Caki2 (cell line): Measurements from ENCODE around the gene RASGRP4. TPM values are rescaled to one million over a fixed set of nuclear protein-coding genes. Genes with fewer than 3 reads are reported as not detected.
A peak's percentile ranks its signal among the peaks of the same experiment; 100 is the strongest.

Experiments used
- DNase-seq: peaks from one replicate; pipeline ENCODE4 v3.0.0-alpha.2; 2015; ENCODE audit warnings: low read depth
- in situ Hi-C: cut with HindIII; loops from 2 replicates; pipeline ENCODE4 v1.10.0; 2016; ENCODE audit warnings: low sequenced_read_pairs, low pct_unique_long_range_greater_than_20kb, mixed read lengths
- total RNA-seq: library from RNA; depleted of rRNA; stranded (reverse); fragments of >200 nt; shearing (Covaris generic); gene quantifications from 2 replicates; pipeline ENCODE4 v1.2.3, GENCODE V29; 2014; ENCODE audit warnings: low replicate concordance

The RASGRP4 gene
- total RNA-seq, 1 experiment from 2014 or later: not detected

DNA sequence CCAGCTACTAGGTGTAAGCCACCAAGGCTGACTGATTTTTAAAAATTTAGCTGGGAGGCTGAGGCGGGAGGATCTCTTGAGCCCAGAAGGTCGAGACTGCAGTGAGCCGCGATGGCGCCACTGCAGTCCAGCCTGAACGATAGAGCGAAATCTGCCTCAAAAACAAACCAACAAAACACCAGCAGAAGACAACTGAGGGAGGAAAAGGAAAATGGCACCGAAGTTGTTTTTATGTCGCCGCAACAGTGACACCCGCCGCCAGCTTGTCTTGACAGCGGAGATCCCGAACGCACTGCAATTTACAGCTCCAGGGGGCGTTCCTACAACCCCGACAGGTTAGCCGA, 23.4 kb downstream of the RASGRP4 start:
- no peak for DNase-seq
- in situ Hi-C loops: no loop called here

DNA sequence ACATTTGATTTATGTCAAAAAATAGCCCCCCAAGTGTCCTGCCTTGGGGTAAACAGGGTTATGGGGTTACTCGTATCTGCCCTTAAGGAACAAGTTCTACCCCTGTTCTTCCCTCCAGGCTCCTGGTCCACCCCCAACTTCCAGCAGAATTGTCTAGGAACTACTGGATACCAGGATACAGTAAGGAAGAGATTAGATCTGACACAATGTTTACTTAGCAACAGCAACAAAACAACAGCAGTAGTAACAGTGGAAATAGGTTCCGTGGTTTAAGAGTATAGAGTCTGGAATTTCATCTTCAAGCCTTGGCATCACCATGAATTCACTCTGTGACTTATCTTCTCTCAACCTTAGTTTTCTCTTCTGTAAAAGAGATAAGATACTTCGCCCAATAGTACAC, 24.9 kb downstream of the RASGRP4 start:
- in situ Hi-C loops: no loop called here
- peak; percentile 26 for DNase-seq

DNA sequence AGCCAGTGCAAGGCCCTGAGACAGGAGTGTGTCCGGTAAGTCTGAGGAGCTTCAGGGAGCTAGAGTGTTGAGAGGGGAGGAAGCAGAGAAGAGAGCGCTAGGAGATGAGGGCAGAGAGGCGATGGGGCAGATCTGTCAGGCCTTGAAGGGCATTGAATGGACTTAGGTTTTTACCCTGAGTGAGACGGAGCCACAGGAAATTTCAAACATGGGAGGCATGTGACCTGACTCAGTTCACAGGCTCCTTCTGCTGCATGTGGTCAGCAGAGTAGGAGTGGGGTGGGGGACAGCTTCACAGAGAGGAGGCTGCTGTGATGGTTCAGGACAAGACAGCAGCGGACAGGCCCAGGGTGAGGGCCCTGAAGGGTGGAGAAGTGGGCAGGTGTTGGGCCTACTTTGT, 25.7 kb downstream of the RASGRP4 start:
- in situ Hi-C loops: no loop called here
- DNase-seq: no peak

- in situ Hi-C loops: no loop called here
- no peak for DNase-seq
Measured at GRCh38 chr19:38399537-38399936, 26.5 kb downstream of the RASGRP4 start.

- in situ Hi-C loops: no loop called here
- no peak for DNase-seq
Measured at GRCh38 chr19:38399081-38399480, 26.9 kb downstream of the RASGRP4 start.

- in situ Hi-C loops: no loop called here
Measured at GRCh38 chr19:38395381-38396114, 30.5 kb downstream of the RASGRP4 start.

DNA sequence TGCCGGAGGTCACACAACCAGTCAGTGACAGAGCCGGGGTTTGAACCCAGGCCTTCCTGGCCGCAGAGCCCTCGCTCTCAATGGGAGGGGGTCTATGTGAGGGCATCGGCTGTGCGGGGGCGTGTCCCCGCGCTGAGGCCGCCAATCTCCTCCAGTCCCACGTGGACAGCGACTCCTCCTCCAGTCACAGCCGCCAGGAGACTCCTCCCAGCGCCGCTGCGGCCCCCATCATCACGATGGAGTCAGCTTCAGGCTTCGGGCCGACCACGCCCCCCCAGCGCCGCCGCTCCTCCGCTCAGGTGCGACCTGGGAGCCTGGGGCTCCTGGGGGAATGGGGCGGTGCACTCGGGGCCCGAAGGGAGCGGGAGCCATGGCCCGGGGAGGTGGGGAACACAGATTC, 31.5 kb downstream of the RASGRP4 start:
- DNase-seq: no peak
- in situ Hi-C loops: no loop called here

More at GRCh38 chr19:38395381-38396114, 30.5 kb downstream of the RASGRP4 start:
- DNase-seq: no peak

DNA sequence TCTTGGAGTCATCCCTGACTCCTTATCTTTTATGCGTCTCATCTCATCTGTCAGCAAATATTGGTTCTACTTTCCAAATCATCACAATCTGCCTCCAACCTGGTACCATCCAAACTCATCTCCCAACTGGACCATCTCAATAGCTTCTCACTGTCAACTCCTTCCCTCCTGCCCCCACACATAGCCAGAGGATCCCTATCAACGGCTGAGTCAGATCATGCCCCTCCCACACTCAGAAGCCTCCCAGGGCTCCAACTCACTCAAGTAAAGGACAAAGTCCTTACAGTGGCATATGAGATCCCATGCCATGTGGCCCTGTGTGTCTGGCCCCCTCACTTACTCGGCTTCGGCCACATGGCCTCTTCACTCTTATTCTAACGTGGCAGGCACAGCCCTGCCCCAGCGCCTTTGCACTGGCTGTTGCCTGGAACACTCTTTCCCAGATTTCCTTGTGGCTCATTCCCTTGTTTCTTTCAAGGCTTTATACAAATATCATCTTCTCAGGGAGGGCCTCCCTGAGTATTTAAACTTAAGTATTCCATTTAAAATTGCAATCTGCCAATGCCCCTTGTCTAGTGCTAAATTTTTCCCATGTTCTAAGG, 33.2 kb downstream of the RASGRP4 start:
- in situ Hi-C loops: no loop called here
- peak; percentile 56 for DNase-seq

GRCh38 chr19:38391911-38392464, 34.0 kb downstream of the RASGRP4 start:
- in situ Hi-C loops: no loop called here
- no peak for DNase-seq

GRCh38 chr19:38389957-38390924, 35.8 kb downstream of the RASGRP4 start:
- DNase-seq: no peak
- in situ Hi-C loops: no loop called here

- no peak for DNase-seq
- in situ Hi-C loops: no loop called here
Measured at GRCh38 chr19:38389101-38389925, 36.7 kb downstream of the RASGRP4 start.

- no peak for DNase-seq
- in situ Hi-C loops: no loop called here
Measured at GRCh38 chr19:38388349-38389100, 37.5 kb downstream of the RASGRP4 start, which contains the start of gene SPRED3. TSS of gene SPRED3 (plus strand) at chr19:38388697. CDS start at chr19:38390303, 1,606 bp downstream.

- in situ Hi-C loops: no loop called here
Measured at GRCh38 chr19:38387550-38388348, 38.3 kb downstream of the RASGRP4 start, which contains the start of gene GGN. TSS of gene GGN (minus strand) at chr19:38388034. CDS start at chr19:38387261, 773 bp downstream.

DNA sequence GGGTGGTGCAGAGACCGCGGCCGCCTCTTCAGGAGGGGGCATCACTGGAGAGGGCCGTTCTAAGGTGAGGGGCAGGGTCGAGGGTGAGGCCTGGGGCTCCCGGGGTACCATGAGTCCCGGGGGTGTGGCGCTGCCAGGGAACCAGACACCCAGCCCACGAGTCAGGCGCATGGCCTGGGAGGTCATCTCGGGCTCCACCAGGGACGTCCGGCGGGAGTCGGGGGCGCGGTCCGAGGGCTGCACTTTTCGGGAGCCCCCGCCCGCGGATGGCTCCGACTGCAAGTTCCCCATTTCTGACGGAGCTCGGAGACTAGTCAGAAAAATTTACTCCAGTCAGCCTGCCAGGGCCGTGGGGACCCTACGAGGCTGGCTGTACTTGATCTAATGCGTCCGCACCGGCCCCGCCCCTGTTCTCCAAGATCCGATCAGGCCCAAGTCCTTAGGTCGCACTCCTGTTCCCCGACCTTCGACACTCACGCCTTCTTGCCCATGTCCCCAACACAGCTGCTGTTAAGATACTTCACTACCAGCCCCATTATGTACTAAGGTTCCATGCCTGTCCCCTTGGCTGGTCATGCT, 39.0 kb downstream of the RASGRP4 start:
- in situ Hi-C loops: no loop called here
- no peak for DNase-seq

More at GRCh38 chr19:38387550-38388348, 38.3 kb downstream of the RASGRP4 start, which contains the start of gene GGN:
- peak; percentile 93 for DNase-seq

GRCh38 chr19:38386300-38386970, 39.6 kb downstream of the RASGRP4 start:
- in situ Hi-C loops: no loop called here
- DNase-seq: no peak
